Measurements from ENCODE around the gene ARIH2.

Gene ARIH2

DNA sequence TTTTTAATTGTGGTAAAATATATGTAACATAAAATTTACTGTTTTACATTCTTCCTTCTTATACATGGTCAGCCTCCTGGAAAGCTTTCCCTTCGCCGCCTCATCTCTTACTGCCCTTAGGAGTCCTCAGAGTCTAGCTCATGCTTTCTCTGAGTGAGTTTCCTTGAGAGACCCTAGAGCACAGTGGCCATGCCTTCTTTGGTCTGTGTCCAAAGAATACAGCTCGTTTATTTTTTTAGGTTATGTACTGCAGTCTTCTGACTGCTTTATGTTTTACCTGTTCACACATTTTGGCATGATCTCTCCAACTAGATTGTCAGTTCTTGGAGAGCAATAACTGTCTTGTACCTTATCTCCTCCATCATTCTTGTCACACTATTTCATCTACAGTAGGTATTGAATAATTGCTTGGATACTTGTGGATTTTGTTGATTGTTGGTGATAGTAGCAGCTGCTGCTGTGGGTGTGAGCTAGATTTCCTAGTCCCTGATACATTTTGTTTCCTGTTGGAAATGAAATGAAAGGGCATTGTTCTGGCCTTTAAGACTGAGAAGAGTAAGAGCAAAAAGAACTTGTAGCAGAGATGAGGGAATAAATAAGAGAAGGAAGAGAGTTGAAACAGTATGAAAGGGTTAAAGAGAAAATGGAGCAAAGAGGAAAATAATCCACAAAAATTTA is 10.9 kb downstream of the ARIH2 start:
- peak; percentile 13 for DNase-seq (ENCODE audit: low spot score)

DNA sequence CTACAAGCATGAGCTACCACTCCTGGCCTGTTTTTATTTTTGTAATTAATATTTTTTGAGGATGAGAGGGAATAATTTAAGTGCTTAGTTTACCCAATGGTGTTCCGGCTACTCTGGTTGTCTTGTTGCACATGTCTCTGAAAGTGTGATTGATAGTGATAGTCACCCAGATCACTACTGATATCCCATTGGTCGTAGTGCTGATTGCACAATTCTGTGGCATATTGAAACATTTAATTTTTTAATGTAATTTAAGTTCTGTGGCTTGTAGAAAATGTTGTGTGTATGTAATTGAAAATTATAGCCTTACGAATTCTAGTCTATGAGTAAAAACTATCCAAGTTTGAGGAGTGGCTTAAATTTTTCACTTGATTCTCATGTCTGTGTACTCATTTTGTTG is 11.9 kb downstream of the ARIH2 start:
- DNase-seq (ENCODE audit: low spot score) = no peak

DNA sequence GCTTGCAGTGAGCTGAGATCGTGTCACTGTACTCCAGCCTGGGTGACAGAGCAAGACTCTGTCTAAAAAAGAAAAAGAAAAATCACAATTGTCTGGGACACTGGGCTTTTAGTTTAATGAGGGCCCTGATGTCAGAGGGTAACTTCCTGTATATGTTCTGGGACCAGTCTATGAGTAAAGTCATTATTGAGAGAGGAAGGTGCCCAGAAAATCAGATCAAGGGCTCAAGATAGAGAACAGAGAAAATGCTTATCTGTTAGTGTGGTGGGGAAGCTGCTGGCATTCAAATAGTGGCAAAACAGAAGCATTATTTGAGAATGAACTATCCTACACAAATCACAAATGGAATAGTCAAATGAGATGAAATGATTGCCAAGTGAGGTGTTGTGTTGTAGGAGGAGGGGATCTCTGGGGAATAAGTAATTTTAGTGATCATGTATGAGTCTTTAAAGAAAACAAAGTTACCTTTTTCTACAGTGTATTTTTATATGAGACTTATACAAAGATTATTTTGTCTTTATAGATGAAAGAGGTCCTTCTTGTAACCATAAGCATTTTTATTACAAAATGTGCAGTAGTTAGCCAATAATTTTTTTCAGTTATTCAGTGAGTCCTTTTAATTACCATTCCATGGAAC is 13.4 kb downstream of the ARIH2 start:
- DNase-seq (ENCODE audit: low spot score) = no peak

DNA sequence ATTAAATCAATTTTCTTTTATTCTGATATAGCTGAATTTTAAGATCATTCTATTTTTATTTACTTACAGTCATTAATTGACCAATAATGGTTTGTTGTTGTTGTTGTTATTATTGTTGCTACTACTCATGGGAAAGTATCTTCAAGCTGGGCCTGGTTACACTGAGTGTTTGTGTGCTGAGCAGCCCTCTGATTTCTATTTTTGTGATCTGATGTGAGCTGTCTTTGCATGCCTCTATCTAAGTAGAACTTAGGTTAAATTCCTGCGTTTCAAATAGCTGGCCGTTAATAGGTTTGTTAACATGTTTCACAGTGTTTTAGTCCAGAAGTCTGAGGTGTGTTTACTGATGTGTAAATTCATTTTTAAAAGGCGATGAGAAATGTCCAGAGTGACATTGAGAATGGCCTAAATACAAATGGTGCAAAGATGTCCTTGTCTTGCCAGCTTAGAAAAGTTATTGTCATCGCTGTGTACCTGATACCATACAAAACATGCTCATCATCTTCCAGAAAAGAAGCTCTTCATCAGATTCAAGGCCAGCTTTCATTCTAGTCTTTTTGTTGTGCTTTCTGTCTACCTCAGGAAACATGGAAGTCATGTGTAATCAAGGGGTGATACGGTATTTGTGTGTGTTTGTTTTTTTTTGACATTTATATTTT is 15.8 kb downstream of the ARIH2 start:
- no peak for DNase-seq (ENCODE audit: low spot score)

DNA sequence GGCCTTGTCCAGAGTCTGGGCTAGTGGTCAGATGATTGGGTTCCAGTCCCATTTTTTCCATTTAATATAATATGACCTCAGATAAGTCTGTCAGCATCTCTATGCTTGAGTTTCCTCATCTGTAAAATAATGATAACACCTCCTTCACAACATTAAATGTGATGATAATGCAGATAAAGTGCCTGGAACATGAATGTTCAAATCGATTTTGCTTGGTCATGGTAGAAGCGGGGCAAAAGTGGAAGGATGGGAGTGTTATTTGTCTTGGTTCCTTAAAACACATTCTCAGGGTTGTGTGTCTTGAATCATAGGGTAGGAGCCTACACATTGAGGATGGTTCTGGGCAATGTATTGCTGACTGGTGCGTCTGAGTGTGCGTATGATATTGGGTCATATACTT is 16.9 kb downstream of the ARIH2 start:
- DNase-seq (ENCODE audit: low spot score) = no peak

DNA sequence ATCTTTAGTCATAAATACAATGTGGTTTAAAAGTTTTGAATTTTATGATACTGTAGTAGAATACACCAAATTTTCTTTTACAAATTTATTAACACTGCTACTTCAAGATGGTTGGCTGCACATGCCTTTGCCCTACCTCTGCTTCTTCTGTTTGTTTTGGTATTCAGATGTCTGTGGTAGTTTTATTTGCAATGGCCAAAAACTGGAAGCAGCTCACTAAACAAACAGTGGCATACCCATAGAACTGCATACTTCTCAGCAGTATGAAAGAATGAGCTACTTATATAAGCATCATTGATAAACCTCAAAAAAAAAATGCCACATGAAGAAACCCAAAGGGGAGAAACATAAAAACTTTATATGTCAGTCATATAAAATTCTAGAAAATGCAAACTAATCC is 19.5 kb downstream of the ARIH2 start:
- no peak for DNase-seq (ENCODE audit: low spot score)

DNA sequence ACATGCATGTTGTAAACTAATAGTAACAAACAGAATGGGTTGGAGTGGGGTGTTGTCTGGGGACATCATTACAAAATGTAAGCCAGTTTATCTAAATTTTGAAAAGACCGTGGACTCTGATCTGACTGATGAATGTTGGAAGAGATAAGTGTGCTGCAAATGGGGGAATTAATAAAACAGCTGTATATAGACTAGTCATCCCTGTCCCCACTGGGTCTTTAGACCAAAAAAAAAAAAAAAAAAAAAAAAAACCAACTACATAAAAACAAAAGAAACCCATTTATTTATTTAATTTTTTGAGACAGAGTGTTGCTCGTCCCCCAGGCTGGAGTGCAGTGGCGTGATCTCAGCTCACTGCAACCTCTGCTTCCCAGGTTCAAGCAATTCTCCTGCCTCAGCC is 20.0 kb downstream of the ARIH2 start:
- no peak for DNase-seq (ENCODE audit: low spot score)

DNA sequence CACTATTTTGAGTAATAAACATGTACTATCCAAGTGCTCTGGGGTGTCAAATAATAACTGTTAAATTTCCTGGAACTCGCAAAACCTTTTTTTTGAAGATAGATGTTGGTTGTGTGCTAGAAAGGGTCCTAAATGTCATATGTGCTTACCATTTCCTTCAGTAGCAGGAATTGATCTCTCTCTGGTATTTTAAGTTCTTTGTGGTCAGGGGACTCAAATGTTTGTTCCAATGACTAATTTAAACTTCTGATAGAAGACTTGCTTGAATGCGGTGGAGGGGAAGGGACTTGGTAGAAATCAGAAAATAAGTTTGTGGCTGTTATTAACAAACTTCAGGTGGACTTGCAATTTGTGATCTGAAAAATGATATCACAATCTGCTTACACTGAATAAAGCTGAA is 26.8 kb downstream of the ARIH2 start:
- no peak for DNase-seq (ENCODE audit: low spot score)

DNA sequence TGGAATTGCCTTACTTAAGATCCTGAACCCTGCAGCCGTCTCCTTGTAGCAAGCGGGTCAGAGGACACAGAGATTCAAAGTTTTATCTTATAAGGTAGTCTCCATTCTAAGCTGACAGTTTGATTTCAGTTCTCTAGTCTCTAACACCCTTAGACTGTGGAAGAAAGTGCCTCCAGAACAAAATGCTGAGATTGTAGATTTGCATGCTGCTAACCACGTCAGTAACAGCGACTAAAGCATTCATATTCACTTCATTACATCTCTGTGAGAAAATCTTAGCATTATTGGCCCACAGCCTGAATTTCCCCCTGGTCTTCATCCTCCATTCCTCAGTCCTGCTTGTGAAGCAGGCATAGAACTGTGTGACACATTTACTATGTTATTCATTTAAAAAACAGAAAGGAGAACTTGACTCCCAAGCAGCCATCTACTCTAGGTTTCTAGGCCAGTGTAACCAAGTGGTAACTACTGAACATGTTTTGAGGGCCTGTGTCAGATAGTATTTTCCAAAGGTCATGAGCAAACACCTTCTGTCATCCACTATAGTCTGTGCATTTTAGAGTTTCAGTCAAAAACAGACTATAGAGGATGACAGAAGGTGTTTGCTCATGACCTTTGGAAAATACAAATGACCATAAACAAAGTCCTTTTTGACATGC is 27.4 kb downstream of the ARIH2 start:
- no peak for DNase-seq (ENCODE audit: low spot score)

DNA sequence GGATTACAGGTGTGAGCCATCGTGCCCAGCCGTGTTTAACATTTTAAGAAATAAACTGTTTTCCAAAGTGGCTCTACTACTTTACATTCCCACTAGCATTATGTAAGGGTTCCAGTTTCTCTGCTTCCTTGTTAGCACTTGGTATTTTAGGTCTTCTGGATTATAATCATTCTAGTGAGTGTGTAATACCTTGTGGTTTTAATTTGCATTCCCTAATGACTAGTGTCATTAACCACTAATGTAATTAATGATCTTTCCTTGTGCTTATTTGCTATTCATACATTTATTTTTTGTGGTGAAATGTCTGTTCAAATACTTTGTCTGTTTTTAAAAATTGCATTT is 30.7 kb downstream of the ARIH2 start:
- no peak for DNase-seq (ENCODE audit: low spot score)

DNA sequence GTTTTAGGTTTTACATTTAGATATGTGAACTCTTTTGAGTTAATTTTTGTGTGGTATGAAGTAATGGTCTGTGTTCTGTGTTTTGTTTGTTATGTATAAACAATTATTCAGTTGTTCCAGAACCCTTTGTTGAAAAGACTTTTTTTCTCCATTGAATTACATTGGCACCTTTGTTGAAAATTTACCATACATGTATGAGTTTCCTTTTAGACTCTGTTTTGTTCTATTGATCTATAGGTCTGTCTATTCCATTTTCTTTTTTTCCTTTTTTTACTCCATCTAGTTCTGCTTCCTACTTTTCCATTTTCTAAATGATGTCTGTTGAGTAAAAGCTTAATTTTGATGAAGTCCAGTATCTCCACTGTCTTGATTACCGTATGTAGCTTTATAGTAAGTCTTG is 31.4 kb downstream of the ARIH2 start:
- DNase-seq (ENCODE audit: low spot score) = no peak

DNA sequence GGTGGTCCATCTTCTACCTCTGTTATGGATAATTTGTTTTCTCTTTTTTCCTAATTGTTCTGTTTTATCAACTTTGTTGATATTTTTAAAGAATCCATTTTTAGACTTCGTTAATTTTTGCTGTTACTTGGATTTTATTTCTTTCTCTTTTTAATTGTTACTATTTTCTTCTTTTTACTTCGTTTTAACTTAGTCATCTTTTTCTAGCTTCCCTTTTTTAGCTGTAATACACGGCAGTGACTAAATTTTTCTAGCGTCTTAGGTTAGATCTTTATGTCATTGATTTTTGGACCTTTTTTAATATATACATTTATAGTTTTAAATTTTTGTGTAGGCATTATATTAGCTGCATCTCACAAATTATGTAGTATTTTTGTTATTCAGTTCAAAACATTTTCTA is 33.1 kb downstream of the ARIH2 start:
- no peak for DNase-seq (ENCODE audit: low spot score)

DNA sequence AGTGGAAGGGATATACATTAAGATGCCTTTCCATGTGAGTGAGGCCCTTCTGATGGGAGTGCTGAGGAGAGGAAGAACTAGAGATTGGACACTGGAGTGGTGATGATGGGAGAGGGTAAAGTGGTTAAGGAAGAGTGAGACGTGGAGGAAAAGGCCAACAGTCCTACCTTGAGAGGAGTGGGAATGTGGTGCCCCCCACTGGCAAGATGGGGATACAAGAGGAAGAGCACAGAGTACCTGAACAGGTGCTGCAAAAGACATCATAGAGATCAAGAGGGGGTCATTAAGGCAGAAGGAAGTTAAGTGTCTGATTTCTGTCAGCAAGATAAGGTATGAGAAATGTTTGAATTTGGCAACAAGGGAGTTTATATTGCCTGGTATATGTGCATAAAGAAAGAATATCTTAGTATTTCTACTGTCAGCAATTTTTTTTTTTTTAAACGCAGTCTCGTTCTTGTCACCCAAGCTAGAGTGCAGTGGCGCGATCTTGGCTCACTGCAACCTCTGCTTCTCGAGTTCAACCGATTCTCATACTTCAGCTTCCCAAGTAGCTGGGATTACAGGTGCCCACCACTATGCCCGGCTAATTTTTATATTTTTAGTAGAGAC is 34.0 kb downstream of the ARIH2 start:
- peak; percentile 22 for DNase-seq (ENCODE audit: low spot score)

DNA sequence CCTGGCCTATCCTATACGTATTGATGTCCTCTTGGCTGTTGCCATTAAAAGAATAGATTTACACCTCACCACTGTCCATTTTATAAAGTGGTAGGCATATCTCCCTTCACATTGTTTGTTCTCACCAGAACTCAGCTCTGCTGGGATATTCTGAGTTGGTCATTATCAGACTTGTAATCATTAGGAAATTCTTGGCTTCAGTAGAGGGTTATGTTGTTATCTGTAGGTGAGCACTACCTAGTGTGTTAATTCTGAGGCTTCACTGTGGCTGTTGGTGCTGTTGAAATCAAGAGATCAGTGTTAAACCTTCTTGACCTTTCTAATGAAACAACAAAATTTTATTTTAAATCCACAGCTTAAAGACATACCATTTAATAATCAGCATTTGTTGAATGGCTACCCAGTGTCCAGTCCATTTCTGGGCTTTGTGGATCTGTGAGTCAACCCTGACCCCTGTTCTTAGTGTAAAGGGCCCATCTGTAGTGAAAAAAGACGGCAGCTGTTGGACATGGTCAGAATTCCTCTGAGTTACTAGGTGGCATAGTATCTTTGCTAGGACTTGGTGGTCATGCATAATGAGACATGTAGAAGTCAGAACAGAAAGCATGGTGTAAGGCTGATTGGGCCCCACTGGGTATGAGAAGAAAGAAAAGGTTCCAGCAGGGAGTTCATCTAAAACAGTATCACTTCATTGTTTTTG is 38.5 kb downstream of the ARIH2 start:
- no peak for DNase-seq (ENCODE audit: low spot score)

DNA sequence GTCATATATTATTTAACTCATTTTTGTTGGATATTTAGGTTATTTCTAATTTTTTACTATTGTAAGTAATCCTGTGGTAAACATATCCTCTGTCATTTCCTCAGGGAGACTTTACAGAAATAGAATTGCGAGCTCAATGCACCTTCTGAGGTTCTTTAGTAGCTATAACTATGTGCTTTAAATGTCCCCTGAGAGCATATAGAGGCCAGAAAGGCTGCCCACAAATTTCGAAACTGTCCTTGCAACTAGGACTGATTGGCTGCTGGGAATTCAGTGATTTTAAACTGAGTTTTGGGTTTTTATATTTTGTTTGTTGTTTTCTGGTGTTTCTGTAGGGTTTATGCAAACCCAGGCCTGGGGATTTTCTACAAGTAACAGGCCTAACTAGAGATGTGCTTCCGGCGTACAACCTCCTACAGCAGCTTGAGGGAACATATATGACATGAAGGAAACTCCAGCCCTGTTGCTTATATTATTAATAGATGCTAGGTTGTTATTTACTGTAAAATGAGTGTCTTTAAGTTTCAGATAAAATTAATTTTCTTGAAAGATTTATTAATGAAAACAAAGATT is 42.3 kb downstream of the ARIH2 start:
- DNase-seq (ENCODE audit: low spot score) = no peak

DNA sequence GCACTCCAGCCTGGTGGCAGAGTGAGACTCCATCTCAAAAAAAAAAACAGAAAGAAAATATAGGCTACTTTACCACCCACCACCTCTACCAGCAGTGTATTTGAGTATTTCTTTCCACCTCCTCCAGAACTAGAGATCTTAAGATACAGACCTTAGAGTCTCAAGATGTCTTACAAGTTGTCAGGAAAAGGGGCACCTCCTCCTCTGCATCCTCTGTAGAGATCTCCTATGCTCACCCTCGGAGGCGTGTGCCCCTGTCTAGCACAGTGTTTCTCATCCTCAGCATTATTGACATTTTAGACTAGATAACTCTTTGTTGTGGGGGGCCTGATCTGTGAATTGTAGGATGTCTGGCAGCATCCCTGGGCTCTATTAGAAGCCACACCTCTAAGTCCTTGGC is 43.7 kb downstream of the ARIH2 start:
- DNase-seq (ENCODE audit: low spot score) = no peak

DNA sequence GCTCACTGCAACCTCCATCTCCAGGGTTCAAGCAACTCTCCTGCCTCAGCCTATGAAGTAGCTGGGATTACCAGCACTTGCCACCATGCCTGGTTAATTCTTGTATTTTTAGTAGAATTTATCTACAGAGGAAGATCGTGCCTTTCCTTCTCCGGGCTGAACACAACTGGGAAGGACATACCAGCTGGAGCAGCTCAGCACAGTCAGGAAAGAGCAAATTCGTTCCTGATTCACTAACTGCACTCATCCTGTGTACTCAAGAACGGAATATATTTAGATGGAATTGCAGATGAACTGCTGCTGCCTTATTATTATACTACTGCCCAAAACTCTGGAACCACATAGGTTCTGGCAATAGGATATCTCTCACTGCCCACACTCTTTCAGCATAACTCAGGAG is 44.3 kb downstream of the ARIH2 start:
- DNase-seq (ENCODE audit: low spot score) = peak; percentile 25

DNA sequence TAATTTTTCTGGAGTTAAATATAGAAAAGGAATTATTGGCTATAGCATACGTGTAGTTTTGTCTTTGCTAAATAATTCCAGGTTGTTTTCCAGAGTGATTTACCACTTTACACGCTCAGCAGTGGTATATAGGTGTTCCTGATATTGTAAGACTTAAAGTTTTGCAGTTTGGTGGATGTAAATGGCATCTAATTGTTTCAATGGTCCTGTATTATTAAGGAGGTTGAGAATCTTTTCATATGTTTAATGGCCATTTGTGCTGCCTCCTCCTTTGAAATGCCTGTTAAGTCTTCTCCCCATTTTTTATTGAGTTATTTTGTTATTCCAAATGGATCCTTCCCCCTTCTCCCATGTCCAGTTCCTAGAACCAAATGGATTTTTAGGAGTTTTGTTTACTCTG is 44.9 kb downstream of the ARIH2 start:
- DNase-seq (ENCODE audit: low spot score) = no peak

DNA sequence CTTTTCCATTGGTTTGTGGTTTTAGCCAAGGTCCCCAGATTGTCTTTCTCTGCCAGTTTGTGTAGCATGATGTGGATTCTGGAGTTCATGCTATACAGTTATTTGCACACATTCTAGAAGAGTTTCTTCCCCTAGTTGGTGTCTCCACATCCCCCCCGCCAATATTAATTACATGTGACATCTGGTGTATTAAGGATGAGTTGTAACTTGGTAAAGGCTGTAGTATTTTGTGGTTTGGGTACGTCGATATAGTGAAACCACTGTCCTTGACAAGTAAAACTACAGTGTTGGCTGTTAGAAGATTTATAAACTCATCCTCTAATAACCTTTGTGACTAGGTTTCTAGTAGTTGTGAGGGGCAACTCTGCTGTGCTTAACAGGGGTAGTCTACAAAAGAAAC is 47.7 kb downstream of the ARIH2 start:
- no peak for DNase-seq (ENCODE audit: low spot score)

DNA sequence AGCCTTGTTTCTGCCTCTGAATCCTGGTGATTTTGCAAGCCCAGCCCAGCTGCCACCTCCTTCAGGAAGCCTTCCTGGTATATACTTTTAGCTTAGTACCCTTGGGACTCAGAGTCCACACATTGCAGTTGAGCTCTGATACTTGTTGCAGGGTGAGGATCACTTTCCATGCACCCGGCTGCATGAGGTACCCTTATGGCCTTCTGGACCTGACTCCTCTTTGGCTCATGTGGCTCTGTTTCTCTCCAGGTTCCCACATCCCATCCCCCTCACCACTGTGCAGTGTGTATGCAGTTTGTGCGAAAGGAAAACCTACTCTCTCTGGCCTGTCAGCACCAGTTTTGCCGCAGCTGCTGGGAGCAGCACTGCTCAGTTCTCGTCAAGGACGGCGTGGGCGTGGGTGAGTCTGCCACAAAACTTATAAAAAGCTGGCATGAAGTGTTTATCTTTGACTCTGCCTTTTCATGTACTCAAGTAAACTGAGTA is 48.3 kb downstream of the ARIH2 start:
- no peak for DNase-seq (ENCODE audit: low spot score)

DNA sequence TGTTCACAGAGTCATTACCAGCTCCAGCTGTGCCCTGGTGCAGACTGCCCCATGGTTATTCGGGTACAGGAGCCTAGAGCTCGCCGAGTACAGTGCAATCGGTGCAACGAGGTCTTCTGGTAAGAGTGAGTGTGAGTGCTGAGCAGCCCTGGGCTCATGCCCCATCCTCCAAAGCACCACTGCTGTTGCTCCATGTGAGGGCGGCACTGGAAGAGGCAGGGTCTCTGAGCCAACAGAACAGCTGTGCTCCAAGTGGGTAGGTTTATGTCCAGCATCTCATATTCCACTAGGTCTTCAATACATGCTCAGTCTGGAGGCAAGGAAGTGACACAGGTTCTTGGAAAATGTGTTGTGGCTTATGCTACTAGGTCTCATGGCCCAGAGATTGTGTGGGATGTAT is 51.9 kb downstream of the ARIH2 start:
- DNase-seq (ENCODE audit: low spot score) = no peak
